CD4-positive, alpha-beta T cell treated with Interleukin-4 for 1 hour (primary cell): ENCODE measurements around the gene C2orf72.
"Not testable (repeated sequence)": the region's sequence is repeated elsewhere in the genome, so short reads cannot be mapped to it uniquely, and the experiment has no call there.

Experiments
- DNase-seq, 2 donors: peaks; one replicate each; pipeline ENCODE4 v3.0.0-alpha.2; 2020 to 2022

The C2orf72 gene

GRCh38 chr2:231015926-231016325 lies 21.4 kb upstream of the C2orf72 start:
- no peak for DNase-seq

- DNase-seq: no peak
Measured at GRCh38 chr2:231016566-231017230, 20.6 kb upstream of the C2orf72 start.

- DNase-seq: no peak
Measured at GRCh38 chr2:231017231-231017598, 20.1 kb upstream of the C2orf72 start.

GRCh38 chr2:231018184-231018583 lies 19.1 kb upstream of the C2orf72 start:
- no peak for DNase-seq

GRCh38 chr2:231025059-231025458 lies 12.3 kb upstream of the C2orf72 start:
- DNase-seq: not testable (repeated sequence)

- DNase-seq: no peak
Measured at GRCh38 chr2:231028889-231029288, 8.4 kb upstream of the C2orf72 start.

- no peak for DNase-seq
Measured at GRCh38 chr2:231029563-231029962, 7.8 kb upstream of the C2orf72 start.

GRCh38 chr2:231030725-231031124 lies 6.6 kb upstream of the C2orf72 start:
- no peak for DNase-seq

GRCh38 chr2:231032575-231033140 lies 4.7 kb upstream of the C2orf72 start:
- no peak for DNase-seq

- DNase-seq: no peak
Measured at GRCh38 chr2:231033147-231034132, 3.9 kb upstream of the C2orf72 start.

GRCh38 chr2:231034291-231034882 lies 2.9 kb upstream of the C2orf72 start:
- DNase-seq: no peak

- no peak for DNase-seq
Measured at GRCh38 chr2:231036131-231036530, 1.2 kb upstream of the C2orf72 start.

GRCh38 chr2:231036578-231037106 lies 681 bp upstream of the C2orf72 start:
- DNase-seq: no peak

GRCh38 chr2:231037731-231038482 lies 584 bp downstream of the C2orf72 start:
- no peak for DNase-seq

- DNase-seq: no peak
Measured at GRCh38 chr2:231038483-231039293, 1.4 kb downstream of the C2orf72 start.

- DNase-seq: no peak
Measured at GRCh38 chr2:231039294-231039664, 2.0 kb downstream of the C2orf72 start.

- DNase-seq: no peak
Measured at GRCh38 chr2:231039821-231040364, 2.6 kb downstream of the C2orf72 start.

- no peak for DNase-seq
Measured at GRCh38 chr2:231041061-231041689, 3.9 kb downstream of the C2orf72 start.

GRCh38 chr2:231043796-231044195 lies 6.5 kb downstream of the C2orf72 start:
- DNase-seq: no peak

GRCh38 chr2:231046916-231047273 lies 9.6 kb downstream of the C2orf72 start:
- no peak for DNase-seq
